ENCODE results near the gene KMT2E.
"Not testable (repeated sequence)": the region's sequence is repeated elsewhere in the genome, so short reads cannot be mapped to it uniquely, and the experiment has no call there.

KMT2E gene

GRCh38 chr7:105011141-105011830 lies 2.7 kb upstream of the KMT2E start:
- peak; percentile 51 for DNase-seq

- DNase-seq = peak; percentile 58
Observed at GRCh38 chr7:105011831-105012502, 2.0 kb upstream of the KMT2E start.

- peak; percentile 100 for DNase-seq
Observed at GRCh38 chr7:105012503-105013220, 1.3 kb upstream of the KMT2E start.

GRCh38 chr7:105013221-105013815 lies 687 bp upstream of the KMT2E start:
- peak; percentile 95 for DNase-seq

- peak; percentile 83 for DNase-seq
Observed at GRCh38 chr7:105014693-105015389, 836 bp downstream of the KMT2E start.

GRCh38 chr7:105015390-105015965 lies 1.5 kb downstream of the KMT2E start:
- DNase-seq = peak; percentile 62

- no peak for DNase-seq
Observed at GRCh38 chr7:105016068-105016708, 2.2 kb downstream of the KMT2E start.

- DNase-seq = no peak
Observed at GRCh38 chr7:105016709-105017656, 3.0 kb downstream of the KMT2E start.

- DNase-seq = peak; percentile 41
Observed at GRCh38 chr7:105017657-105018365, 3.8 kb downstream of the KMT2E start.

GRCh38 chr7:105019269-105019668 lies 5.3 kb downstream of the KMT2E start:
- DNase-seq = no peak

GRCh38 chr7:105020926-105021325 lies 6.9 kb downstream of the KMT2E start:
- no peak for DNase-seq

- DNase-seq = no peak
Observed at GRCh38 chr7:105021352-105021751, 7.3 kb downstream of the KMT2E start.

- no peak for DNase-seq
Observed at GRCh38 chr7:105021967-105022366, 8.0 kb downstream of the KMT2E start.

- DNase-seq = no peak
Observed at GRCh38 chr7:105022458-105022857, 8.5 kb downstream of the KMT2E start.

- DNase-seq = no peak
Observed at GRCh38 chr7:105024734-105025133, 10.7 kb downstream of the KMT2E start.

GRCh38 chr7:105026750-105027149 lies 12.7 kb downstream of the KMT2E start:
- DNase-seq = no peak

GRCh38 chr7:105027176-105027853 lies 13.3 kb downstream of the KMT2E start:
- no peak for DNase-seq

- no peak for DNase-seq
Observed at GRCh38 chr7:105028004-105028403, 14.0 kb downstream of the KMT2E start.

GRCh38 chr7:105028941-105029340 lies 14.9 kb downstream of the KMT2E start:
- DNase-seq = not testable (repeated sequence)
